ENCODE measurements around the gene SYCE3.

SYCE3 gene

GRCh38 chr22:50531546-50531961, 31.2 kb downstream of the SYCE3 start:
- DNase-seq (ENCODE audit: low read depth in 2 of 2), result no peak

GRCh38 chr22:50530877-50531545, 31.7 kb downstream of the SYCE3 start:
- peak in 1 of 2 donors; percentile 71 for DNase-seq (ENCODE audit: low read depth in 2 of 2)

GRCh38 chr22:50530580-50530876, 32.2 kb downstream of the SYCE3 start:
- no peak for DNase-seq (ENCODE audit: low read depth in 2 of 2)

- DNase-seq (ENCODE audit: low read depth in 2 of 2), result no peak
These were observed 32.7 kb downstream of the SYCE3 start, which contains the start of gene TYMP for GRCh38 chr22:50529897-50530579. TYMP (minus strand) TSS chr22:50530012; CDS start chr22:50529709, 303 bp downstream.

GRCh38 chr22:50529416-50529896, 33.3 kb downstream of the SYCE3 start:
- DNase-seq (ENCODE audit: low read depth in 2 of 2), result no peak

- DNase-seq (ENCODE audit: low read depth in 2 of 2), result no peak
These were observed 33.9 kb downstream of the SYCE3 start for GRCh38 chr22:50528682-50529415.

GRCh38 chr22:50527921-50528681, 34.6 kb downstream of the SYCE3 start:
- no peak for DNase-seq (ENCODE audit: low read depth in 2 of 2)

GRCh38 chr22:50526834-50527801, 35.6 kb downstream of the SYCE3 start:
- no peak for DNase-seq (ENCODE audit: low read depth in 2 of 2)

- DNase-seq (ENCODE audit: low read depth in 2 of 2), result no peak
These were observed 36.4 kb downstream of the SYCE3 start for GRCh38 chr22:50526108-50526833.

GRCh38 chr22:50525858-50526107, 36.9 kb downstream of the SYCE3 start:
- DNase-seq (ENCODE audit: low read depth in 2 of 2), result no peak

- DNase-seq (ENCODE audit: low read depth in 2 of 2), result peak; percentile 92 to 97
These were observed 37.4 kb downstream of the SYCE3 start, which contains the start of gene SCO2 for GRCh38 chr22:50525104-50525857. SCO2 (minus strand) TSS chr22:50525598; CDS start chr22:50524411, 1,187 bp downstream.

GRCh38 chr22:50524676-50525103, 38.0 kb downstream of the SYCE3 start:
- no peak for DNase-seq (ENCODE audit: low read depth in 2 of 2)

GRCh38 chr22:50523806-50524675, 38.7 kb downstream of the SYCE3 start:
- DNase-seq (ENCODE audit: low read depth in 2 of 2), result no peak

- no peak for DNase-seq (ENCODE audit: low read depth in 2 of 2)
These were observed 39.3 kb downstream of the SYCE3 start for GRCh38 chr22:50523458-50523805.

- DNase-seq (ENCODE audit: low read depth in 2 of 2), result no peak
These were observed 39.8 kb downstream of the SYCE3 start for GRCh38 chr22:50522806-50523438.

- DNase-seq (ENCODE audit: low read depth in 2 of 2), result no peak
These were observed 40.4 kb downstream of the SYCE3 start for GRCh38 chr22:50522208-50522805.

- DNase-seq (ENCODE audit: low read depth in 2 of 2), result no peak
These were observed 41.0 kb downstream of the SYCE3 start for GRCh38 chr22:50521710-50522109.
